ENCODE measurements around the gene MAEA.
"Not testable (repeated sequence)": the region's sequence is repeated elsewhere in the genome, so short reads cannot be mapped to it uniquely, and the experiment has no call there.

MAEA gene

DNA sequence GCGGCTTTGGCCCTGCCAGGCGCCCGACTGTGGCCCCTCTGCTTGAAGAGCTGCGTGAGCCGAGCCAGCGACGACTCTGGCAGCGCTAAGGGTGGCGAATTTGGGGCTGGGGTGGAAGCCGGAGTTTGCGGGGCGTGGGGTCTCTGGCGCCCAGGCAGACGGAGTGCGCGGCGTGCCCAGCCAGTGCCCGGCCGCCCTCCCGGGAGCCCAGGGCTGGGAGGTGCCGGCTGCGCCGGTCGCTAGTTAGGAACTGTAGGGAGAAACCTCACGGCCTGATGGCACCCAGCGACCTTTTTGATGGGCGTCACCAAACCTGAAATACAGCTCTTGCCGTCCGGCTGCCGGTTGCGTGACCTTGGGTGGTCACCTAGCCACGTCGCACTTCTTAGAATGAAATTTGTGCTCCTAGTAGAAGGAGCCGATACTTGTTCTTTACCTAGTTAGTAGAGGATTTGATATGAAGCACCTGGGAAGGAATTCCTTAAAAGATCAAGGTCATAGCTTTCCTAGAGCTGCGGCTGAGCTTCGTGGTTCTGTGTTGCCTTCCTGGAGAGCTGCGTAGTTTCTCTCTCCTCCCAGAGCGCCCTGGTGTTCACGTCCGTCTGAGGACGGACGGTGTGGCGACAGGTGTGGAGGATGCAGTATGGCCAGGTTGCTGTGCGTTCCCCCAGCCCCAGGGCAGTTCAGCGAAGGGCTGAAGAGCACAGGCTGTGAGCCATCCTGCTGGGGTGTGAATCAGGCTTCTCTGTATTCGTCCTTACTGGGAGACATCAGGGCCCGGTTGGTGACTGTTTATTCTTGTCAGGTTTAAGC is 680 bp downstream of the MAEA start:
- Histone ChIP-seq H3K27me3 (ENCODE audit: control insufficient read depth, insufficient read depth, low read length) (no peaks in the 10 kb centered on the region), H3K9ac (ENCODE audit: low read depth, low read length) (peak overlapping the region; percentile 98), H3K4me2 (ENCODE audit: low read length) (peak overlapping the region; percentile 97), H3K4me1 (ENCODE audit: control insufficient read depth, insufficient read depth, low read length) (peaks cover 30% of the 10 kb centered on the region), H3K9me3 (replicated peaks; ENCODE audit: low read length) (no peaks in the 10 kb centered on the region), H3K36me3 (ENCODE audit: insufficient read depth, low read length) (peaks cover 4% of the 10 kb centered on the region), H3K4me3 (ENCODE audit: low read length) (peak overlapping the region; percentile 97)

GRCh38 chr4:1291091-1291490 is 1.4 kb downstream of the MAEA start:
- H3K36me3 ChIP-seq (ENCODE audit: insufficient read depth, low read length), result peaks cover 4% of the 10 kb centered on the region
- peaks cover 30% of the 10 kb centered on the region for H3K4me1 ChIP-seq (ENCODE audit: control insufficient read depth, insufficient read depth, low read length)
- peak overlapping the region; percentile 97 for H3K4me3 ChIP-seq (ENCODE audit: low read length)
- peak overlapping the region; percentile 97 for H3K4me2 ChIP-seq (ENCODE audit: low read length)
- H3K9me3 ChIP-seq (replicated peaks; ENCODE audit: low read length), result no peaks in the 10 kb centered on the region
- no peaks in the 10 kb centered on the region for H3K27me3 ChIP-seq (ENCODE audit: control insufficient read depth, insufficient read depth, low read length)
- H3K9ac ChIP-seq (ENCODE audit: low read depth, low read length), result peak overlapping the region; percentile 98

DNA sequence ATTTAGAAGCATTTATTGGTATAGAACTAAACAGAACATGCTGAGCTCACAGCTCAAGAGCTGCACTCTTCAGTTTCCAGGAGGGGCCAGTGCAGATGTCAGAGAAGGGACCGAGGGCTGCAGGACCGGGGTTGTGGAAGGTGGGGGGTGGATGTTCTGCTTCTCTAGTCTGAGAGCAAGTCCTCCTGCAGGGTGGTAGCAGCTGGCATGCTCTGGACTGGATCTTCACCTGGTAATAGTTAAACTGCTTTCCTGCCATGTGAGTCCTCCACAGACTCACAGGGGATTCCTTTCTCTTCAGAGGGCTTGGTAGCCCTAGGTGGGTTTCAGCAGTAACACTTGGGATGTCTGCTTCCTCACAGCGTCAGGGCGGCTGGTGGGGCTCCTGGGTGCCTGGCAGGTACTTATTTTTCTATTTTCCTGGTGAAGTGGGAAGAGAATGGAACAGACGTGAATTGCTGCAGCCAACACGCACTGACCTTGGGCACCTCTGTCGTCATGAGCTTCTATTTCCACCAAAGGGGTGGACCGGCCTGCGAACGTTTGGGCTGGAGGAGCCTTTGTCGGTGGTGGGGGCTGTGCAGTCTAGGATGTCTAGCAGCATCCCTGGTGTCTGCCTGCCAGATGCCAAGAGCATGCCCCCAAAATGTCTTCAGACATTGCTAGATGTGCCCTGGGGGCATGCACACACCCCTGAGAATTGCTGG is 2.5 kb downstream of the MAEA start:
- peak overlapping the region; percentile 97 for H3K4me2 ChIP-seq (ENCODE audit: low read length)
- H3K36me3 ChIP-seq (ENCODE audit: insufficient read depth, low read length), result peaks cover 11% of the 10 kb centered on the region
- no peaks in the 10 kb centered on the region for H3K27me3 ChIP-seq (ENCODE audit: control insufficient read depth, insufficient read depth, low read length)
- H3K9me3 ChIP-seq (replicated peaks; ENCODE audit: low read length), result no peaks in the 10 kb centered on the region
- peak overlapping the region; percentile 8 for H3K4me3 ChIP-seq (ENCODE audit: low read length)
- H3K9ac ChIP-seq (ENCODE audit: low read depth, low read length), result peak overlapping the region; percentile 98
- peaks cover 30% of the 10 kb centered on the region for H3K4me1 ChIP-seq (ENCODE audit: control insufficient read depth, insufficient read depth, low read length)

GRCh38 chr4:1292703-1293011 is 3.0 kb downstream of the MAEA start:
- H3K9me3 ChIP-seq (replicated peaks; ENCODE audit: low read length); H3K9ac ChIP-seq (ENCODE audit: low read depth, low read length); H3K4me2 ChIP-seq (ENCODE audit: low read length); H3K27me3 ChIP-seq (ENCODE audit: control insufficient read depth, insufficient read depth, low read length); H3K4me3 ChIP-seq (ENCODE audit: low read length): not testable (repeated sequence)
- Histone ChIP-seq H3K36me3 (ENCODE audit: insufficient read depth, low read length) (peaks cover 16% of the 10 kb centered on the region), H3K4me1 (ENCODE audit: control insufficient read depth, insufficient read depth, low read length) (peaks cover 30% of the 10 kb centered on the region)

GRCh38 chr4:1293531-1293941 is 3.8 kb downstream of the MAEA start:
- Histone ChIP-seq H3K36me3 (ENCODE audit: insufficient read depth, low read length) (peaks cover 20% of the 10 kb centered on the region), H3K9me3 (replicated peaks; ENCODE audit: low read length) (no peaks in the 10 kb centered on the region), H3K4me3 (ENCODE audit: low read length) (no peak overlapping the region), H3K27me3 (ENCODE audit: control insufficient read depth, insufficient read depth, low read length) (no peaks in the 10 kb centered on the region), H3K9ac (ENCODE audit: low read depth, low read length) (no peak overlapping the region), H3K4me1 (ENCODE audit: control insufficient read depth, insufficient read depth, low read length) (peaks cover 30% of the 10 kb centered on the region), H3K4me2 (ENCODE audit: low read length) (no peak overlapping the region)

- no peaks in the 10 kb centered on the region for H3K9me3 ChIP-seq (replicated peaks; ENCODE audit: low read length)
- H3K4me1 ChIP-seq (ENCODE audit: control insufficient read depth, insufficient read depth, low read length), result peaks cover 30% of the 10 kb centered on the region
- peaks cover 21% of the 10 kb centered on the region for H3K36me3 ChIP-seq (ENCODE audit: insufficient read depth, low read length)
- no peak overlapping the region for H3K4me3 ChIP-seq (ENCODE audit: low read length)
- H3K9ac ChIP-seq (ENCODE audit: low read depth, low read length), result no peak overlapping the region
- H3K27me3 ChIP-seq (ENCODE audit: control insufficient read depth, insufficient read depth, low read length), result no peaks in the 10 kb centered on the region
- no peak overlapping the region for H3K4me2 ChIP-seq (ENCODE audit: low read length)
Observed at GRCh38 chr4:1293991-1294390, 4.3 kb downstream of the MAEA start.

DNA sequence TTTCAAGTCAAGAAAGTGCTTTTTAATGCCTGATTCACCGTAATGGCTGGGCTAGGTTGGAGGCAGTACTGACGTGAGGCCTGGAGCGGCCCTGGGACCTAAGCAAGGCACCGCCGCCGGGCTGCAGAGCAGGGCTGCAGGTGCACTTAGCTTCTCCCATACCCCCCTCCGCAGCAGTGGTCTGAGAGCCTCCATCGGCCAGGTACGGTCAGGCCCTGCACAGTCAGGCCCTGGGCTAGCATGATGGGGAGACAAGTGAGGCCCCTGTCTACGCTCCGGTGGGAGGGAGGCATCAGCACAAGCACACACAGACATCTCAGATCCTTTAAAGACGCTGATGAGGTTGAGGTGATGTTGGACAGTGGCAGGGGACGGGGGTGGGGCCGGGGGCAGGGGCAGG is 4.7 kb downstream of the MAEA start:
- Histone ChIP-seq H3K36me3 (ENCODE audit: insufficient read depth, low read length) (peaks cover 25% of the 10 kb centered on the region), H3K4me1 (ENCODE audit: control insufficient read depth, insufficient read depth, low read length) (peaks cover 30% of the 10 kb centered on the region), H3K4me3 (ENCODE audit: low read length) (no peak overlapping the region)

GRCh38 chr4:1294891-1295290 is 5.2 kb downstream of the MAEA start:
- Histone ChIP-seq H3K9me3 (replicated peaks; ENCODE audit: low read length) (no peaks in the 10 kb centered on the region), H3K36me3 (ENCODE audit: insufficient read depth, low read length) (peaks cover 29% of the 10 kb centered on the region), H3K9ac (ENCODE audit: low read depth, low read length) (no peak overlapping the region), H3K27me3 (ENCODE audit: control insufficient read depth, insufficient read depth, low read length) (no peaks in the 10 kb centered on the region), H3K4me3 (ENCODE audit: low read length) (no peak overlapping the region), H3K4me1 (ENCODE audit: control insufficient read depth, insufficient read depth, low read length) (peaks cover 30% of the 10 kb centered on the region), H3K4me2 (ENCODE audit: low read length) (no peak overlapping the region)

More for the DNA sequence above, 4.7 kb downstream of the MAEA start:
- Histone ChIP-seq H3K9ac (ENCODE audit: low read depth, low read length) (no peak overlapping the region), H3K27me3 (ENCODE audit: control insufficient read depth, insufficient read depth, low read length) (no peaks in the 10 kb centered on the region), H3K4me2 (ENCODE audit: low read length) (no peak overlapping the region), H3K9me3 (replicated peaks; ENCODE audit: low read length) (no peaks in the 10 kb centered on the region)

GRCh38 chr4:1295405-1296055 is 5.8 kb downstream of the MAEA start:
- Histone ChIP-seq H3K4me2 (ENCODE audit: low read length) (no peak overlapping the region), H3K9ac (ENCODE audit: low read depth, low read length) (no peak overlapping the region), H3K9me3 (replicated peaks; ENCODE audit: low read length) (no peaks in the 10 kb centered on the region), H3K27me3 (ENCODE audit: control insufficient read depth, insufficient read depth, low read length) (no peaks in the 10 kb centered on the region), H3K4me3 (ENCODE audit: low read length) (no peak overlapping the region), H3K36me3 (ENCODE audit: insufficient read depth, low read length) (peaks cover 35% of the 10 kb centered on the region), H3K4me1 (ENCODE audit: control insufficient read depth, insufficient read depth, low read length) (peaks cover 36% of the 10 kb centered on the region)

DNA sequence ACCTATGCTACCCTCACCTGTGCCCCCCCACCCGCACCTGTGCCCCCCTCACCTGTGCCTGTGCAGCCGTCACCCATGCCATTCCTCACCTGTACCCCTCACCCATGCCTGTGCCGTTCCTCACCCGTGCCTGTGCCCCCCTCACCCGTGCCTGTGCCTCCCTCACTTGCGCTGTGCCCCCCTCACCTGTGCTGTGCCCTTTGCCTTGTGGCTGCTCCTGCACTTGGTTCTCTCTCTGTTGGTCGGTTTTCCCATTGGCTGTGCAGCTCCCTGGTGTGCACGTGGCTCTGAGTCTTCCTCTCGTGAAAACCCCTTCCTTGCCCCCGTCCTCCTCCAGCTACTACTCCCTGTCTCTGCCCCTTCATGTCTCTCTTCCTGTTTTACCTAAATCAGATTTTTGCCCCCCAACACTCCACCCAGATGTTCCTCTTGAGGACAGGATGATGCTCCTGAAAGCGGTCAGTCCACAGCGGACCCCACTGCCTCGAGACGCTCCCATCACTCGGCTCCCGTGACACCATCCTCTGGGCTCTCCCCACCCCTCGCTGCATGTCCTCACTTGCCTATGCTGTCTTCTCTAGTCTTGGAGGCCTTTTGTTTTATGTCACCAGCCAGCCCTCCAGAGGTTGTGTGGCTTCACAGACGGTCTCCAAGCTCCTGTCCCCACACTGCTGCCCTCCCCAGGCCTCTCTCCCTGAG is 6.8 kb downstream of the MAEA start:
- Histone ChIP-seq H3K4me3 (ENCODE audit: low read length) (no peak overlapping the region), H3K9me3 (replicated peaks; ENCODE audit: low read length) (no peaks in the 10 kb centered on the region), H3K36me3 (ENCODE audit: insufficient read depth, low read length) (peaks cover 37% of the 10 kb centered on the region), H3K4me2 (ENCODE audit: low read length) (no peak overlapping the region), H3K27me3 (ENCODE audit: control insufficient read depth, insufficient read depth, low read length) (no peaks in the 10 kb centered on the region), H3K9ac (ENCODE audit: low read depth, low read length) (no peak overlapping the region), H3K4me1 (ENCODE audit: control insufficient read depth, insufficient read depth, low read length) (peaks cover 37% of the 10 kb centered on the region)

GRCh38 chr4:1297023-1297395 is 7.3 kb downstream of the MAEA start:
- Histone ChIP-seq H3K4me1 (ENCODE audit: control insufficient read depth, insufficient read depth, low read length) (peaks cover 37% of the 10 kb centered on the region), H3K4me2 (ENCODE audit: low read length) (no peak overlapping the region), H3K4me3 (ENCODE audit: low read length) (no peak overlapping the region), H3K9me3 (replicated peaks; ENCODE audit: low read length) (no peaks in the 10 kb centered on the region), H3K9ac (ENCODE audit: low read depth, low read length) (no peak overlapping the region), H3K27me3 (ENCODE audit: control insufficient read depth, insufficient read depth, low read length) (no peaks in the 10 kb centered on the region), H3K36me3 (ENCODE audit: insufficient read depth, low read length) (peaks cover 36% of the 10 kb centered on the region)
